Pancreas (tissue), 10 donors: Measurements from ENCODE around the gene LGALS7. TPM values are rescaled to one million over a fixed set of nuclear protein-coding genes. Genes with fewer than 3 reads are reported as not detected.
A peak's percentile ranks its signal among the peaks of the same experiment; 100 is the strongest.

Experiments
- ATAC-seq, 4 donors: fragments of 200-7000 bp; cut with Tn5 transposase; one replicate each; pipeline versions ENCODE4 v1.8.0 to v1.9.1; 2020; ENCODE audit warnings: mild to moderate bottlenecking in 4 of 4, moderate library complexity in 4 of 4
- DNase-seq, 6 donors: peaks; one replicate each; pipeline ENCODE4 v3.0.0-alpha.2; 2020
- FAIRE-seq: peaks from 2 replicates; lab custom pipeline; 2012; peaks lifted over from hg19 to GRCh38; lab: Jason Lieb, UNC
- H3K27ac ChIP-seq, 4 donors: fragments of 200-600 bp; sonication (generic); 1 replicate in 3 of 4; 2 replicates in 1 of 4; pipeline versions ENCODE4 v1.5.0 to v1.8.0; 2020
- H3K27me3 ChIP-seq, 4 donors: fragments of 200-600 bp; one replicate each; pipeline ENCODE4 v1.8.0; 2021
- H3K36me3 ChIP-seq, 3 donors: fragments of 200-600 bp; sonication (generic) in 1 of 3; one replicate each; pipeline versions ENCODE4 v1.5.0 to v1.8.0; 2020 to 2021
- H3K4me1 ChIP-seq, 3 donors: fragments of 200-600 bp; one replicate each; pipeline ENCODE4 v1.8.0; 2021
- H3K4me3 ChIP-seq, 4 donors: fragments of 200-600 bp; sonication (generic) in 2 of 4; one replicate each; pipeline versions ENCODE4 v1.5.0 to v1.8.0; 2020 to 2021
- H3K9me3 ChIP-seq, 4 donors: fragments of 200-600 bp; one replicate each; pipeline ENCODE4 v1.8.0; 2021
- WGBS, 2 donors: extraction: QIAGEN DNeasy Blood & Tissue Kit; methylation state at CpG; one replicate each; pipeline ENCODE4 v1.1.7; 2013; 5-methylcytosine and 5-hydroxymethylcytosine counted together
- intact Hi-C, 3 donors: fragments of 100-400 bp; cut with DNase I; formaldehyde crosslinking; loops; one replicate each; pipeline versions ENCODE4 v1.11.1 to v1.14.2; 2022
- polyA plus RNA-seq, 2 donors: library from polyadenylated mRNA; stranded (reverse); fragments of 200-250 nt; gene quantifications; one replicate each; pipeline ENCODE4 v1.2.3, GENCODE V29; 2013
- total RNA-seq, 6 donors: library from RNA; stranded (reverse); fragmentation: NEBNext Ultra II Directional in 4 of 6; extraction: Animal tissue kit (Norgen Biotek cat#: 25700) in 4 of 6; gene quantifications; one replicate each; pipeline versions ENCODE4 v1.2.1 to v1.2.4, GENCODE V29; 2021 to 2023
- TF ChIP-seq, protein P1 (sequence below), 4 donors: fragments of 200-600 bp; sonication (generic) in 3 of 4; IDR thresholded peaks; one replicate each; pipeline versions ENCODE4 v1.5.0 to v1.8.0; 2021; ENCODE audit warnings: antibody characterized with exemption in 4 of 4
- donor health status: healthy with polysubstance abuse.
- donor health status: DM: no; HTN: no; CAD: no; lungs with moderate emphysema.
- donor health status: DM: no; HTN: no; CAD: no.
- donor health status: control.
- donor health status: control.
- donor health status: Bipolar disorder and iron deficiency.
- donor health status: DM: yes; HTN: yes; CAD: no.
- donor health status: DM: no; HTN: no; CAD: no.
- donor health status: DM: no; HTN: no; CAD: no.
- donor health status: DM: yes; HTN: yes; CAD: no.

Gene LGALS7
- total and polyA plus RNA-seq, 8 donors = not detected

DNA sequence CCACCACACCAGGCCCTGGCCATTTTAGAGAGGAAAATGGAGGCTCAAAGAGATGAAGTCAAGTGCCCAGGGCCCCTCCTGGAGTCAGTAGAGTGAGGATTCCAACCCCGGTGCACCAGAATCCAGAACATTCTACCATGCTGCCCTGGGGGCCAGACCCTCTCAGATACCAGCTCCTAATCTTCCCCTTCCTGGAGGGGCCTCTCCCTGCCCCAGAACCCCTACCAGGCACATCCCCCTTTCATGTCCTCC is 40.1 kb downstream of the LGALS7 start:
- 88 to 95% methylated on average over 1 of the region's 1 CpG for WGBS, 2 donors
- Histone ChIP-seq H3K4me1 (peaks cover 19 to 21% (median 20%) of the 10 kb centered on the region in 3 donors), H3K36me3 (peaks cover 0 to 9% (median 0%) of the 10 kb centered on the region in 3 donors), H3K4me3 (no peak overlapping the region), H3K27me3 (no peaks in the 10 kb centered on the region), H3K9me3 (no peaks in the 10 kb centered on the region), H3K27ac (peak overlapping the region; percentile 73 to 90 (median 83))
- intact Hi-C loops = no loop called here
- TF ChIP-seq, protein P1, sequence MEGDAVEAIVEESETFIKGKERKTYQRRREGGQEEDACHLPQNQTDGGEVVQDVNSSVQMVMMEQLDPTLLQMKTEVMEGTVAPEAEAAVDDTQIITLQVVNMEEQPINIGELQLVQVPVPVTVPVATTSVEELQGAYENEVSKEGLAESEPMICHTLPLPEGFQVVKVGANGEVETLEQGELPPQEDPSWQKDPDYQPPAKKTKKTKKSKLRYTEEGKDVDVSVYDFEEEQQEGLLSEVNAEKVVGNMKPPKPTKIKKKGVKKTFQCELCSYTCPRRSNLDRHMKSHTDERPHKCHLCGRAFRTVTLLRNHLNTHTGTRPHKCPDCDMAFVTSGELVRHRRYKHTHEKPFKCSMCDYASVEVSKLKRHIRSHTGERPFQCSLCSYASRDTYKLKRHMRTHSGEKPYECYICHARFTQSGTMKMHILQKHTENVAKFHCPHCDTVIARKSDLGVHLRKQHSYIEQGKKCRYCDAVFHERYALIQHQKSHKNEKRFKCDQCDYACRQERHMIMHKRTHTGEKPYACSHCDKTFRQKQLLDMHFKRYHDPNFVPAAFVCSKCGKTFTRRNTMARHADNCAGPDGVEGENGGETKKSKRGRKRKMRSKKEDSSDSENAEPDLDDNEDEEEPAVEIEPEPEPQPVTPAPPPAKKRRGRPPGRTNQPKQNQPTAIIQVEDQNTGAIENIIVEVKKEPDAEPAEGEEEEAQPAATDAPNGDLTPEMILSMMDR (IDR thresholded peaks at IDR 0.05) = no peak
- FAIRE-seq (no peak), DNase-seq (no peak), ATAC-seq (no peak)

DNA sequence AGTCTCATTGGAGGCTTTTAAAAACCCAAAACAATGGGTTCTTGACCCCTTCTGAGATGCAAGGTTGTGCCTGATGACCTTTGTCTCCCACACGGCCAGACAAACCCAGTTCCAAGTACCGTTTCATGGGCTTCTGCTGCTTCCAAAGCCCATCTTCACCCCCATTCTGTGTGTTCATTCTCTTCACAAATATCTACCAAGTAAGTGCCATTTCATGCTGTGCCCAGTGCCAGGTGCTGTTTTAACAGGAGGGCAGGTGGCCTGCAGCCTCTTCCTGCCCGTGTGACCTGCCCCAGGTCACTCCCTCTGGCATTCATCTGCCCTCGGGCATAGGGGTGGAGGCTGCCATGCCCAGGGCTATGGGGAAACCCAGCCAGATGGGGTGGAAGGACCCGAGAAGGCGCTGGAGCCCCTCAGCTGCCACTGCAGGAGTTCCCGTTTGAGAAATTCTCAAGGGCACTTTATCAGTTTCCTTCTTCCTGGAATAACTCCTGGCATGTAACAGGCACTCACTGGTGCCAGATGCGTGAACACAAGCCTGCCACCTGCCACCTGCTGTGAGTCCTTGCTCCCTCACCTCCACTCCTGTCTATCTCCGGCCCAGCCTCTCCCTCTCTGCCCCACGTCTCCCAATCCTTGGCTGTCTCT is 41.5 kb downstream of the LGALS7 start:
- no peaks in the 10 kb centered on the region for H3K9me3 ChIP-seq
- 11 to 13% methylated on average over 10 of the region's 10 CpGs for WGBS, 2 donors
- ATAC-seq = peak; percentile 62 to 79 (median 76)
- TF ChIP-seq, protein P1 (IDR thresholded peaks at IDR 0.05) = no peak
- peak overlapping the region; percentile 73 to 90 (median 83) for H3K27ac ChIP-seq
- H3K4me3 ChIP-seq = no peak overlapping the region
- intact Hi-C loops = no loop called here
- peaks cover 0 to 22% (median 5%) of the 10 kb centered on the region in 3 donors for H3K36me3 ChIP-seq
- H3K4me1 ChIP-seq = peaks cover 19 to 21% (median 20%) of the 10 kb centered on the region in 3 donors
- peak; percentile 68 to 90 (median 85) for DNase-seq
- H3K27me3 ChIP-seq = no peaks in the 10 kb centered on the region
- no peak for FAIRE-seq

DNA sequence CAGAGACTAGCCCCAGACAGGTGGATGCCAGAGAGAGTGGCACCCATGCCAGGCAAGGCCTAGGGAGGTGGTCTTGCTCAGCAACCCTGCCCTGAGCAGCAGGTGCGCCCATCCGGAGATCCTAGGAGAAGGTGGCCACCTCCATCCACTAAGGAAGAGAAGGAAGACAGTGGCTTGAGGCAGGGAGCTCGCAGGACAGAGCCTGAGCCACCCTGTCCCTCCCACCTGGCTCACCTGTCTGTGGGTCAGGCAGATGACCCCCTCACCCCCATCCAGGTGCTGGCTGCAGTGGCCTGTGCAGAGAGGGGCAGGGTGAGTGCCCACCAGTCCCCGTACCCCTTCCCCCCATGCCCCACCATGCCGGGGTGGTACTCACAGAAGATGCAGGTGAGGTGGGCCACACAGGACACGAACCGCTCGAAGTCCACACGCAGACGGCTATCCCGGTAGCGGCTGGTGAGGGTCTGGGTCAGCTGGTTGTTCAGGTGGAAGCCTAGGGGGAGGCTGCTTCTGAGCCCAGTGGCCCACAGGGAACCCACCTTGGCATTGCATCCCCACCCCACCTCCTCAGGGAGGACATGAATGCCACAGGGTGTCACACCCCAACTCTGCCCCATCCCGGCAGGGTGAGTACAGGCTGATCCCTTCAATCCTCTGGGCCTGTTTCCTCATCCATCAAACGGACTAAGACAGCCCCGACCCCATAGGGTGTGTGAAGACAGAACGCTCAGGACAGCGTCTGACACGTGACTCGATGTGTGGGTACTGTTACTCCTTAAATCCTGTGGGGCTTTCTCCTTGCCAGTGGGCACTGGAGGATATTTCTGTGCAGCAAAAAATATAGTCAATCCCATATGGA is 42.4 kb downstream of the LGALS7 start:
- H3K9me3 ChIP-seq = no peaks in the 10 kb centered on the region
- TF ChIP-seq, protein P1 (IDR thresholded peaks at IDR 0.05) = no peak
- peak overlapping the region; percentile 73 to 90 (median 83) for H3K27ac ChIP-seq
- intact Hi-C loops = no loop called here
- FAIRE-seq = no peak
- H3K36me3 ChIP-seq = peaks cover 0 to 30% (median 12%) of the 10 kb centered on the region in 3 donors
- no peaks in the 10 kb centered on the region for H3K27me3 ChIP-seq
- peak; percentile 22 to 66 (median 39) for DNase-seq
- ATAC-seq = no peak
- no peak overlapping the region for H3K4me3 ChIP-seq
- peaks cover 19 to 21% (median 20%) of the 10 kb centered on the region in 3 donors for H3K4me1 ChIP-seq
- 80 to 84% methylated on average over 19 of the region's 19 CpGs for WGBS, 2 donors

DNA sequence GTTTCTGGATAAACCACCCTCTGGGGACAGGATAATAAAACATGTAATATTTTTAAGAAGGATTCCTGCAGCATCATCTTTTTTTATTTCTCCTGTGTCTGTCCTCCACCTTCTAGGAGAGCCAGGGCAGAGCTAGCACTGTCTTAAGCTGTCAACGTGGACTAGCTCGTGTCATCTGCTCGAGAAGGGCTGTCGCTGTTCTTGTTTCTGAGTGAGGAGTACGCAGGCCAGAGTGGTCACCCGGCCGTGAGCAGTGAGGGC is 42.9 kb downstream of the LGALS7 start:
- intact Hi-C loops = no loop called here
- Histone ChIP-seq H3K27me3 (no peaks in the 10 kb centered on the region), H3K27ac (peak overlapping the region; percentile 73 to 90 (median 83)), H3K4me3 (no peak overlapping the region), H3K4me1 (peaks cover 19 to 21% (median 20%) of the 10 kb centered on the region in 3 donors), H3K9me3 (no peaks in the 10 kb centered on the region), H3K36me3 (peaks cover 0 to 36% (median 18%) of the 10 kb centered on the region in 3 donors)
- 87 to 89% methylated on average over 7 of the region's 7 CpGs for WGBS, 2 donors
- DNase-seq = peak in 1 of 6 donors; percentile 1
- no peak for FAIRE-seq
- ATAC-seq = no peak
- TF ChIP-seq, protein P1 (IDR thresholded peaks at IDR 0.05) = no peak
